K562 (cell line): ENCODE measurements around the gene MPHOSPH10. TPM values are rescaled to one million over a fixed set of nuclear protein-coding genes. Genes with fewer than 3 reads are reported as not detected.

Experiments
- ATAC-seq: fragments of 200-7000 bp; cut with Tn5 transposase; 3 replicates; pipeline ENCODE4 v1.9.1; 2020; ENCODE audit warnings: moderate library complexity
- BruUV-seq: library from RNA; stranded (reverse); fragments of 400-500 nt; replicated peaks from 2 replicates; lab custom pipeline; 2021; lab: Mats Ljungman, UMichigan
- CTCF ChIA-PET: fragments of 300-600 bp; formaldehyde crosslinking; extraction: SDS; loops from one replicate; lab custom pipeline; 2021; ENCODE audit warnings: low intra/inter-chr PET ratio; lab: Yijun Ruan, JAX
- POLR2A ChIA-PET: fragments of 300-600, 350-650 bp; sonication (Branson Sonifier 250); formaldehyde crosslinking; extraction: SDS; loops from one replicate; lab custom pipeline; 2021; ENCODE audit warnings: antibody characterized with exemption, inconsistent platforms; lab: Yijun Ruan, JAX
- DNase-seq, 4 experiments: peaks; one replicate each; pipeline versions ENCODE4 v3.0.0 to v3.0.0-alpha.2; 2011 to 2018; ENCODE audit warnings: low spot score in 3 of 4, mixed read lengths in 3 of 4; ENCODE audit errors: extremely low read depth in 1 of 4
- FAIRE-seq: peaks from 2 replicates; lab custom pipeline; 2011; peaks lifted over from hg19 to GRCh38; lab: Jason Lieb, UNC
- H2AFZ ChIP-seq: 2 replicates; pipeline ENCODE4 v1.6.0; 2011; ENCODE audit warnings: low read depth, low read length, control low read depth, inconsistent platforms
- H3K27ac ChIP-seq: fragments of 200-600 bp; 3 replicates; pipeline ENCODE4 v1.8.0; 2011; ENCODE audit warnings: low read depth, mild to moderate bottlenecking, control low read depth, inconsistent platforms, low read length, moderate library complexity, mixed read lengths; ENCODE audit errors: extremely low read depth
- H3K27me3 ChIP-seq, 2 experiments: fragments of 300-600 bp in 1 of 2; 2 replicates in 1 of 2; 3 replicates in 1 of 2; pipeline versions ENCODE4 v1.6.0 to v1.8.0; 2011; ENCODE audit warnings: inconsistent platforms in 2 of 2, low read length in 2 of 2, mild to moderate bottlenecking in 1 of 2, mixed read lengths in 1 of 2, moderate library complexity in 1 of 2; ENCODE audit not compliant: control insufficient read depth in 2 of 2, insufficient read depth in 2 of 2
- H3K36me3 ChIP-seq: fragments of 300-600 bp; 3 replicates; pipeline ENCODE4 v1.8.0; 2011; ENCODE audit warnings: mild to moderate bottlenecking, low read length, inconsistent platforms; ENCODE audit not compliant: control insufficient read depth, insufficient read depth
- H3K4me1 ChIP-seq, 2 experiments: fragments of 200-600 bp in 1 of 2; replicated peaks in 1 of 2; 2 replicates in 1 of 2; 3 replicates in 1 of 2; pipeline versions ENCODE4 v1.5.1 to v1.8.0; 2011; ENCODE audit warnings: inconsistent platforms in 2 of 2, low read length in 2 of 2, mild to moderate bottlenecking in 1 of 2, mixed read lengths in 1 of 2, moderate library complexity in 1 of 2; ENCODE audit not compliant: control insufficient read depth in 2 of 2, insufficient read depth in 2 of 2
- H3K4me2 ChIP-seq: 2 replicates; pipeline ENCODE4 v1.6.1; 2011; ENCODE audit warnings: low read length, control low read depth, inconsistent platforms, mixed read lengths; ENCODE audit not compliant: insufficient read depth
- H3K4me3 ChIP-seq: fragments of 200-600 bp; sonication (generic), shearing (Covaris generic); 2 replicates; pipeline ENCODE4 v1.5.1; 2016; ENCODE audit warnings: control low read depth, inconsistent platforms
- H3K79me2 ChIP-seq: fragments of 200-600 bp; 3 replicates; pipeline ENCODE4 v1.8.0; 2011; ENCODE audit warnings: low read length, inconsistent platforms; ENCODE audit not compliant: control insufficient read depth, insufficient read depth
- H3K9ac ChIP-seq, 2 experiments: 2 replicates each; pipeline versions ENCODE4 v1.6.0 to v1.6.1; 2011; ENCODE audit warnings: low read depth in 2 of 2, low read length in 2 of 2, control low read depth in 1 of 2, inconsistent platforms in 1 of 2, mild to moderate bottlenecking in 1 of 2, mixed read lengths in 1 of 2; ENCODE audit not compliant: insufficient read depth in 1 of 2
- H3K9me1 ChIP-seq: one replicate; pipeline ENCODE4 v1.6.0; 2011; ENCODE audit warnings: inconsistent platforms, mild to moderate bottlenecking, low read length, moderate library complexity; ENCODE audit not compliant: control insufficient read depth, insufficient read depth
- H3K9me3 ChIP-seq: replicated peaks from 2 replicates; pipeline ENCODE4 v1.5.1; 2011; ENCODE audit warnings: low read depth, low read length, inconsistent platforms; ENCODE audit not compliant: control insufficient read depth, insufficient read depth
- H4K20me1 ChIP-seq: replicated peaks from 2 replicates; pipeline ENCODE4 v1.6.1; 2011; ENCODE audit warnings: low read length, inconsistent platforms, mixed read lengths; ENCODE audit not compliant: control insufficient read depth, insufficient read depth
- CEBPB ChIP-seq: fragments of 450-650 bp; IDR thresholded peaks from 2 replicates; pipeline ENCODE4 v1.6.1; 2016; ENCODE audit warnings: missing genetic modification characterization, missing compliant biosample characterization
- RAD21 ChIP-seq, 2 experiments: fragments of 250-450 bp in 1 of 2; fragments of 450-650 bp in 1 of 2; sonication (Bioruptor Pico) in 1 of 2; formaldehyde crosslinking in 1 of 2; IDR thresholded peaks in 1 of 2; conservative IDR thresholded peaks in 1 of 2; 2 replicates each; pipeline versions ENCODE4 v1.4.0 to v1.8.0; 2020 to 2022; ENCODE audit warnings: mild to moderate bottlenecking in 2 of 2, moderate library complexity in 1 of 2
- SMARCA5 ChIP-seq: fragments of 450-650 bp; IDR thresholded peaks from 2 replicates; pipeline ENCODE4 v1.6.1; 2016
- WGBS: fragments of 100-300 bp; shearing (Covaris generic); methylation state at CpG from one replicate; pipeline ENCODE4 v1.1.6; 2016; ENCODE audit warnings: low coverage, mixed read lengths; ENCODE audit not compliant: insufficient coverage; ENCODE audit errors: missing lambda C conversion rate; 5-methylcytosine and 5-hydroxymethylcytosine counted together
- in situ Hi-C: fragments of 300-500 bp; cut with MboI; formaldehyde crosslinking; loops from 4 replicates; pipeline ENCODE4 v1.15.0; 2018; ENCODE audit warnings: inconsistent platforms, mixed read lengths
- intact Hi-C: fragments of 100-400 bp; cut with micrococcal nuclease; formaldehyde crosslinking; loops from 2 replicates; pipeline ENCODE4 v1.14.2; 2022
- polyA plus RNA-seq, 8 experiments: library from polyadenylated mRNA; depleted of rRNA in 4 of 8; stranded (reverse) in 5 of 8; unstranded in 3 of 8; fragments of >200 nt; fragmentation: Nextera tagmentation in 2 of 8; fragmentation: Illumina TruSeq in 1 of 8; extraction: Ambion mirVana in 2 of 8; extraction: Trizol in 1 of 8; gene quantifications; 2 replicates each; pipeline versions ENCODE4 v1.2.1 to v1.2.3, GENCODE V29; 2011 to 2014; ENCODE audit warnings: inconsistent platforms in 1 of 8, missing spikeins in 1 of 8
- total RNA-seq, 7 experiments: library from RNA; depleted of rRNA in 6 of 7; stranded (reverse); fragments of >200 nt in 6 of 7; fragmentation: Illumina TruSeq in 2 of 7; extraction: Trizol in 2 of 7; gene quantifications; 2 replicates each; pipeline versions ENCODE4 v1.2.1 to v1.2.3, GENCODE V29; 2011 to 2021; ENCODE audit warnings: low replicate concordance in 1 of 7
- TF ChIP-seq, protein P1 (sequence below), 3 experiments: IDR thresholded peaks in 2 of 3; conservative IDR thresholded peaks in 1 of 3; 2 replicates each; pipeline ENCODE4 v1.5.1; 2011 to 2012; ENCODE audit warnings: low read length in 3 of 3, mild to moderate bottlenecking in 3 of 3, control low read depth in 2 of 3, improper control_type of control experiment in 1 of 3, inconsistent platforms in 1 of 3, low read depth in 1 of 3, mixed read lengths in 1 of 3, moderate library complexity in 1 of 3; ENCODE audit not compliant: insufficient read depth in 2 of 3

Gene MPHOSPH10
- total and polyA plus RNA-seq, 9 of the 15 experiments (the other 6 are each of a cell fraction or from before 2014, with no cell fraction given): 36.8 to 83.7 (median 58.5) TPM

DNA sequence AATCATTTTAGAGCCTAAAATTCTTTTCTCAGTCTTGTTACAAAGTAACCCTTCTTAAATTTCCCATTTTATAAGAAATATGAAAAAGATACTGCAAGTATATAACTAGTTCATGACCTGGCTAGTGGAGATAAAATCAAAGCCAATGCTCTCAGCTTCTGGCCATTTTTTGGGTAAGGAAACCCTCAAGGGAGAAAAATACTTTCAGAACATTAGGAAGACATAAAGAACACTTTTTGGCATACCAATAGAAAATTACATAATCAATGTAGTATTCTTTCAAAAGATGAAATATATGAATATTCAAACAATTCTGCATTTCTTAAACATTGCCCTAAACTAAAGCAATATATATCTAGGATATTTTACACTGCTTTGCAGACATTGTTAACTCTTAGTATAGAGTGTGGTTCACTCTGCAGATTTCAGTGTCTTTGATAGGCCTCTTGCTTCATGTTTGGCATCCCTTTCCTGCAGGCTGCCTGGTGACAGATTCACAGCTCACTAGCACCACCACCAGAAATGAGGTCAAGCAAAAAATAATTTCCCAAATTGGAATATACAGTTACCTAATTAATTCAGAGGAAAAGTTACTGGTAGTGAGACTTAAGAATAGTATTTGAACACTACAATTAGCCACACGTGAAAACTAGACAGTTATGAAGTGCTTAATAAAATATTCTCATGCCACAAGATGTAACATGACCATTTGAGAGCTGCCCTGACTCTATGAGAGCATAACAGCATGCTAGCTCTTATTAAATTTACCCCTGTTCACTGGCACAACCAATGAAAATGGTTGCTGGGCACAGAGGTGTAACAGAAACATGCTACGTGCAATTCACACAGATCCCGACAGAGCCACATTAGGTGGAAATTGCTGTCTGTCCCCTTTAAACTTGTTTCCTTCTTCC lies 60.5 kb downstream of the MPHOSPH10 start:
- H3K4me3 ChIP-seq: no peak overlapping the region
- POLR2A ChIA-PET: no interaction called here

More for the DNA sequence above, 60.5 kb downstream of the MPHOSPH10 start:
- Histone ChIP-seq H3K27me3 (peaks cover 3 to 5% of the 10 kb centered on the region in 2 experiments; a peak in 3 of 5 replicates), H3K79me2 (no peaks in the 10 kb centered on the region), H3K36me3 (no peaks in the 10 kb centered on the region), H3K27ac (no peak overlapping the region), H3K4me2 (no peak overlapping the region), H3K9ac (no peak overlapping the region), H2AFZ (no peak overlapping the region), H3K4me1 (no peaks in the 10 kb centered on the region), H3K9me3 (no peaks in the 10 kb centered on the region), H3K9me1 (no peaks in the 10 kb centered on the region), H4K20me1 (no peaks in the 10 kb centered on the region)
- BruUV-seq: no TSS peak
- intact Hi-C loops: no loop called here
- FAIRE-seq: peak; percentile 67
- TF ChIP-seq RAD21 (CRISPR knock-in tag; conservative IDR thresholded peaks at IDR 0.05 in 1 of 2, IDR thresholded peaks at IDR 0.05 in 1 of 2): peak in 1 of 2 experiments; percentile 42; a peak in 3 of 4 replicates
- 0 out of 2 replicates have a peak, but pooled peaks have one; percentile 9 for TF ChIP-seq CEBPB (tag)
- TF ChIP-seq, protein P1, sequence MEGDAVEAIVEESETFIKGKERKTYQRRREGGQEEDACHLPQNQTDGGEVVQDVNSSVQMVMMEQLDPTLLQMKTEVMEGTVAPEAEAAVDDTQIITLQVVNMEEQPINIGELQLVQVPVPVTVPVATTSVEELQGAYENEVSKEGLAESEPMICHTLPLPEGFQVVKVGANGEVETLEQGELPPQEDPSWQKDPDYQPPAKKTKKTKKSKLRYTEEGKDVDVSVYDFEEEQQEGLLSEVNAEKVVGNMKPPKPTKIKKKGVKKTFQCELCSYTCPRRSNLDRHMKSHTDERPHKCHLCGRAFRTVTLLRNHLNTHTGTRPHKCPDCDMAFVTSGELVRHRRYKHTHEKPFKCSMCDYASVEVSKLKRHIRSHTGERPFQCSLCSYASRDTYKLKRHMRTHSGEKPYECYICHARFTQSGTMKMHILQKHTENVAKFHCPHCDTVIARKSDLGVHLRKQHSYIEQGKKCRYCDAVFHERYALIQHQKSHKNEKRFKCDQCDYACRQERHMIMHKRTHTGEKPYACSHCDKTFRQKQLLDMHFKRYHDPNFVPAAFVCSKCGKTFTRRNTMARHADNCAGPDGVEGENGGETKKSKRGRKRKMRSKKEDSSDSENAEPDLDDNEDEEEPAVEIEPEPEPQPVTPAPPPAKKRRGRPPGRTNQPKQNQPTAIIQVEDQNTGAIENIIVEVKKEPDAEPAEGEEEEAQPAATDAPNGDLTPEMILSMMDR (IDR thresholded peaks at IDR 0.05 in 2 of 3, conservative IDR thresholded peaks at IDR 0.05 in 1 of 3; ENCODE audit: insufficient read depth in 2 of 3, low read depth in 1 of 3, low read length in 3 of 3): peak; percentile 24 to 48 (median 33); a peak in 3 of 6 replicates
- no peak for TF ChIP-seq SMARCA5
- no peak for ATAC-seq
- WGBS: 0% methylated on average over 3 of the region's 3 CpGs
- peak in 1 of 4 experiments; percentile 9 for DNase-seq
- CTCF ChIA-PET: interaction anchor here (1.6 kb wide), 1 partner anchor 91 kb away, joined by 3 read pairs; no protein-coding TSS in a partner anchor
- in situ Hi-C loops: no loop called here
